GM06990 (cell line): Measurements from ENCODE around the gene FOXJ3.

Source experiments
- DNase-seq: peaks from one replicate; pipeline ENCODE4 v3.0.0-alpha.2; 2011; ENCODE audit not compliant: insufficient read length; ENCODE audit errors: extremely low read depth
- H3K27me3 ChIP-seq: replicated peaks from 2 replicates; pipeline ENCODE4 v1.6.0; 2011; ENCODE audit warnings: low read length; ENCODE audit not compliant: control insufficient read depth, insufficient read depth
- H3K36me3 ChIP-seq: 2 replicates; pipeline ENCODE4 v1.5.1; 2011; ENCODE audit warnings: low read length; ENCODE audit not compliant: control insufficient read depth, insufficient read depth
- H3K4me3 ChIP-seq: replicated peaks from 2 replicates; pipeline ENCODE4 v1.5.1; 2011; ENCODE audit warnings: low read depth, mild to moderate bottlenecking, control low read depth, low read length
- CTCF ChIP-seq: IDR thresholded peaks from 2 replicates; pipeline ENCODE4 v1.5.1; 2011; ENCODE audit warnings: low read length, control low read depth, mild to moderate bottlenecking, inconsistent platforms; ENCODE audit not compliant: insufficient read depth, poor library complexity, severe bottlenecking

The FOXJ3 gene

DNA sequence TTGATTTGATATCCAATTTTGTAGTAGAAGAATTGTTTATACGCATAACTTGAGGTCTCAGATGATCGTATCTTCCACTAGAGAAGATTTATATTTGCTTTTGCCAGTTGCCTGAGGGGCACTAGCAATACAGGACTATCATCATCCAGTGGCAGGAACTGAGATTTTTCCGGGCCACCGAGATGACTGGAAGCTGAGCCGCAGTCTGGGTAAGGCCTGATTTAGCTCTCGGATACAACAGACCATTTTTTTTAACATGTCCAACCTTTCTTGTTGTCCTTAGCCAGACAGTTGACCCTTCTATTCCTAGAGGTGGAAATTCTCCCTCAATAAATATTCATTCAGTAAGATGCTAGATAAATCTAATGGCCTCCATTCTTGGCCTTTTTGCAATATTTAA is 207.3 kb downstream of the FOXJ3 start:
- Histone ChIP-seq H3K4me3 (no peak overlapping the region), H3K27me3 (no peaks in the 10 kb centered on the region; the same call in 1 of the 2 replicates), H3K36me3 (no peaks in the 10 kb centered on the region)
- no peak for DNase-seq
- no peak for TF ChIP-seq CTCF
